Measurements from ENCODE around the gene MYORG.

MYORG gene

GRCh38 chr9:34331196-34331595 lies 45.5 kb downstream of the MYORG start:
- DNase-seq = no peak

GRCh38 chr9:34328987-34329832 lies 47.5 kb downstream of the MYORG start, which contains the start of the genes KIF24 and NUDT2:
Gene KIF24 (minus strand): TSS chr9:34329268. CDS start chr9:34311346, 17,922 bp downstream.
Gene NUDT2 (plus strand): TSS chr9:34329569. CDS start chr9:34339040, 9,471 bp downstream.
- DNase-seq = peak; percentile 100

GRCh38 chr9:34328500-34328986 lies 48.2 kb downstream of the MYORG start:
- DNase-seq = no peak

GRCh38 chr9:34326690-34327089 lies 50.0 kb downstream of the MYORG start:
- DNase-seq = no peak

- no peak for DNase-seq
Measured at GRCh38 chr9:34322899-34323591, 53.7 kb downstream of the MYORG start.

- DNase-seq = no peak
Measured at GRCh38 chr9:34321451-34321850, 55.2 kb downstream of the MYORG start.

- DNase-seq = no peak
Measured at GRCh38 chr9:34318163-34318790, 58.4 kb downstream of the MYORG start.

- DNase-seq = no peak
Measured at GRCh38 chr9:34317436-34317835, 59.3 kb downstream of the MYORG start.
